Nephron (organoid): ENCODE measurements around the gene OSBPL9.
A peak's percentile ranks its signal among the peaks of the same experiment; 100 is the strongest.

ENCODE experiments used
- H3K27ac Mint-ChIP-seq, 3 experiments: 2 replicates each; pipeline ENCODE4 v1.8.0; 2020; ENCODE audit warnings: mixed read lengths in 3 of 3, mild to moderate bottlenecking in 2 of 3, moderate library complexity in 1 of 3
- H3K27me3 Mint-ChIP-seq: 2 replicates; pipeline ENCODE4 v1.8.0; 2021; ENCODE audit warnings: low read depth, mild to moderate bottlenecking, moderate library complexity, mixed read lengths
- H3K36me3 Mint-ChIP-seq: 2 replicates; pipeline ENCODE4 v1.8.0; 2020; ENCODE audit warnings: low read depth, mixed read lengths
- H3K4me1 Mint-ChIP-seq: 2 replicates; pipeline ENCODE4 v1.8.0; 2020; ENCODE audit warnings: mixed read lengths
- H3K4me3 Mint-ChIP-seq, 3 experiments: 2 replicates each; pipeline ENCODE4 v1.8.0; 2020; ENCODE audit warnings: mild to moderate bottlenecking in 3 of 3, mixed read lengths in 3 of 3, moderate library complexity in 2 of 3
- H3K9me3 Mint-ChIP-seq: 2 replicates; pipeline ENCODE4 v1.8.0; 2020; ENCODE audit warnings: mixed read lengths
- CTCF ChIP-seq, 3 experiments: fragments of 200-600 bp; sonication (generic); IDR thresholded peaks; one replicate each; pipeline ENCODE4 v1.5.0; 2021; ENCODE audit warnings: antibody characterized with exemption in 3 of 3; ENCODE audit not compliant: unreplicated experiment in 3 of 3

Gene OSBPL9

GRCh38 chr1:51675177-51675780, 58.4 kb downstream of the OSBPL9 start:
- no peak for TF ChIP-seq CTCF (IDR thresholded peaks at IDR 0.05; ENCODE audit: unreplicated experiment in 3 of 3)
- no peaks in the 10 kb centered on the region for H3K27me3 Mint-ChIP-seq
- no peaks in the 10 kb centered on the region for H3K4me1 Mint-ChIP-seq
- H3K27ac Mint-ChIP-seq = no peak overlapping the region
- no peak overlapping the region for H3K4me3 Mint-ChIP-seq
- H3K36me3 Mint-ChIP-seq = peaks cover 7% of the 10 kb centered on the region
- H3K9me3 Mint-ChIP-seq = no peaks in the 10 kb centered on the region

GRCh38 chr1:51679435-51679834, 62.5 kb downstream of the OSBPL9 start:
- no peak for TF ChIP-seq CTCF (IDR thresholded peaks at IDR 0.05; ENCODE audit: unreplicated experiment in 3 of 3)
- H3K4me3 Mint-ChIP-seq = no peak overlapping the region
- H3K27ac Mint-ChIP-seq = no peak overlapping the region
- no peaks in the 10 kb centered on the region for H3K27me3 Mint-ChIP-seq
- no peaks in the 10 kb centered on the region for H3K9me3 Mint-ChIP-seq
- peaks cover 5% of the 10 kb centered on the region for H3K36me3 Mint-ChIP-seq
- H3K4me1 Mint-ChIP-seq = no peaks in the 10 kb centered on the region

GRCh38 chr1:51684776-51685175, 67.9 kb downstream of the OSBPL9 start:
- Mint-ChIP-seq H3K4me3 (no peak overlapping the region), H3K9me3 (no peaks in the 10 kb centered on the region), H3K4me1 (peaks cover 25% of the 10 kb centered on the region), H3K27me3 (no peaks in the 10 kb centered on the region), H3K27ac (no peak overlapping the region), H3K36me3 (no peaks in the 10 kb centered on the region)
- TF ChIP-seq CTCF (IDR thresholded peaks at IDR 0.05; ENCODE audit: unreplicated experiment in 3 of 3) = no peak

GRCh38 chr1:51686450-51686849, 69.6 kb downstream of the OSBPL9 start:
- TF ChIP-seq CTCF (IDR thresholded peaks at IDR 0.05; ENCODE audit: unreplicated experiment in 3 of 3) = no peak
- no peaks in the 10 kb centered on the region for H3K36me3 Mint-ChIP-seq
- H3K4me1 Mint-ChIP-seq = peaks cover 33% of the 10 kb centered on the region
- no peaks in the 10 kb centered on the region for H3K9me3 Mint-ChIP-seq
- no peak overlapping the region for H3K27ac Mint-ChIP-seq
- H3K27me3 Mint-ChIP-seq = no peaks in the 10 kb centered on the region
- H3K4me3 Mint-ChIP-seq = no peak overlapping the region

GRCh38 chr1:51689075-51689440, 72.2 kb downstream of the OSBPL9 start:
- no peaks in the 10 kb centered on the region for H3K9me3 Mint-ChIP-seq
- no peaks in the 10 kb centered on the region for H3K36me3 Mint-ChIP-seq
- H3K27me3 Mint-ChIP-seq = no peaks in the 10 kb centered on the region
- TF ChIP-seq CTCF (IDR thresholded peaks at IDR 0.05; ENCODE audit: unreplicated experiment in 3 of 3) = no peak
- no peak overlapping the region for H3K4me3 Mint-ChIP-seq
- H3K27ac Mint-ChIP-seq = peak overlapping the region; percentile 7 to 70 (median 34)
- peaks cover 38% of the 10 kb centered on the region for H3K4me1 Mint-ChIP-seq

GRCh38 chr1:51689643-51690042, 72.8 kb downstream of the OSBPL9 start:
- peaks cover 38% of the 10 kb centered on the region for H3K4me1 Mint-ChIP-seq
- H3K27me3 Mint-ChIP-seq = no peaks in the 10 kb centered on the region
- TF ChIP-seq CTCF (IDR thresholded peaks at IDR 0.05; ENCODE audit: unreplicated experiment in 3 of 3) = no peak
- peak overlapping the region; percentile 7 to 42 (median 33) for H3K27ac Mint-ChIP-seq
- no peaks in the 10 kb centered on the region for H3K36me3 Mint-ChIP-seq
- H3K9me3 Mint-ChIP-seq = no peaks in the 10 kb centered on the region
- H3K4me3 Mint-ChIP-seq = no peak overlapping the region
